ENCODE measurements around the gene PRPSAP1.

The PRPSAP1 gene

DNA sequence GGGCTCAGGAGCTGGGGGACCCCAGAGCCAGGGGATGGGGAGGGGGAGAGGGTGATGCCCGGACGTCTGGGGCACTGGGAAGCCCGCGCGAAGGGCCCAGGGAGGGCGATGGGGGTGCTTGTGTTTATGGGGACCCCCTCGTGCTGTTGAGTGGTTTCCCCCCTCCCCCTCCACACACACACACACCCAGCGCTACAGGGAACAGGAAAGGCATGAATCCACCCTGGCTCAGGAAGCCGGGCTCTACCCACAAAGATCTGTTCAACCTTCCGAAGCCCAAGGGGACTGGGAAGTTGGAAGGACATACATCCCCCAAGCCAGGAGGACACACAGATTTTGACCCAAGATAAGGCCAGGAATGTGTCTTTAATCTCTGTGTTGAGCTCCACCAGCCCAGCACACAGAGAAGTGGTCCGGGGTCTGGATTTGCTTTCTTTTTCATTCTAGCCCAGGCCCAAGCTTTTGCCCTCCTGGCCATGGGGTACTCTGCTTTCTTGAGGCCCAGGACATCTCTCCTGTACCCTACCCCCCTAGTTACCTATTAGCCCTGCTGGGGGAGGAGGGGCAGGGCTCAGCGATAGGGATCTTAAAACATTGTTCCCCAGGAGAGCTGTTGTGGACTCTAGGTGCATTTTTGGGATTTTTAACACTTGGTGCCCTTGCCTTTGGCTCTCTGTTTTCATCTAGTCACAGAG lies 87.3 kb downstream of the PRPSAP1 start:
- no peak for DNase-seq (ENCODE audit: low read depth in 2 of 2)

DNA sequence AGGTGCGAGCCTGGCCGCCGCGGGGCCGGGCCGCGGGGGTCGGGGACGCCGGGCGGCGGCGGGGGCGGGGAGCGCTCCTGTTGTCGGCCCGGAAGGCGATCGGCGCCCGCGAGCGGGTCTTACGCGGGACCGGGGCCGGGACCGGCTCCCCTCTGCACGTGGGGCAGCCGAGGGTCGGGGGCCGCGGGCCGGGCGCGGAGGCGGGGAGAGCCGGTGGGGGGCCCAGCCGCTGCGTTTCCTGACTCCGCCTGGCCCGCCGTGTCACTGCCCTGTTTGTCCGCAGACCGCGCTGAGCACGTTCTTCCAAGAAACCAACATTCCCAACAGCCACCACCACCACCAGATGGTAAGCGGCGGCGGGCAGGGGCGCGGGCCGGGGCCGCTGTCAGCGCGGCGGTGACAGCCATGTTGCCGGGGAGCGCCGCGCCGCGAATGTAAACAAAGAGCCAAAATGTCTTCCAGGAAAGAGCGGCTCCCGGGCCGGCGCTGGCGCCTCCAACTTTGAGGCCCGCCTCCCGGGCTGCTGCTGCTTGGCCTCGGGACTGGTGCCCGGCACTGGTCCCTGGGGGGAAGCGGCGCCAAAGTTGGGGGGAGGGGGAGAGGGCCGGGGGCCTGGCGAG lies 88.0 kb downstream of the PRPSAP1 start:
- no peak for DNase-seq (ENCODE audit: low read depth in 2 of 2)

DNA sequence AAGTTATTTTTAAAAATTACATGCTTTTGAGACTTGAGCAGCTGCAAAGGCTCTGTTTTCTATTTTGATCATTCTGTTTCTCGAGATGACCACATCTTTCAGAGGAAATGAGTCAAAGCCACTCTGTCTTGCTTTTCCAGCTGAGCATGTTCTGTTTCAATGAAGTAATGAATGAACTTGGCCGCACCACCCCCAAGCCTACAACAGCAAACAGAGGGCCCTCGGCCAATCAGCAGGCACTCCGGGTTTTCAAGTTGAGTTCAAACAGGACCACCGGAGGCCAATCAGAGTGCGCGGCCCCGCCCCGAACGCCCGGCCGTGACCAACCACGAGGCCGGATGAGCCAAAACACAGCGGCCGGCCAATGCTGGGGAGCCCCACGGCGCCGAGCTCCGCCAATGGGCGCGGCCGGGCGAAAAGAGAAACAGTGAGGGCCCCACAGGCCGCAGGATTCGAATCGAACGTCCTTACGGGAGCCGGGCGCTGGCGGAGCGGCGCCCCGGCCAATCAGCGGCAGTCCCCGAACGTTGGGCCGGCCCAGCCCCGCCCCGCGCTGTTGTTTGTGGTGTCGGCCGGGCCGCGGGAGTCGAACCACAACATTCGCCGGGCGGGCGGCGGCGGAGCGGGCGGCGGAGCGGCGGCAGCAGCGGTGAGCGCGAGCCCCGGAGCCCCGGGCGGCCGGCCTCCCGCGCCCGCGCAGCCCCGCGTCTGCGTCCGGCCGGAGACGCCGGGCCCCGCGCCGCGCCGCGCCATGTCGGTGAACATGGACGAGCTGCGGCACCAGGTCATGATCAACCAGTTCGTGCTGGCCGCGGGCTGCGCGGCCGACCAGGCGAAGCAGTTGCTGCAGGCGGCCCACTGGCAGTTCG lies 88.7 kb downstream of the PRPSAP1 start, which contains the start of gene UBALD2:
UBALD2 (plus strand) TSS at position 594 of the 869 bp plus-strand sequence; CDS start at position 752, 158 bp downstream.
- DNase-seq (ENCODE audit: low read depth in 2 of 2), result peak; percentile 98

DNA sequence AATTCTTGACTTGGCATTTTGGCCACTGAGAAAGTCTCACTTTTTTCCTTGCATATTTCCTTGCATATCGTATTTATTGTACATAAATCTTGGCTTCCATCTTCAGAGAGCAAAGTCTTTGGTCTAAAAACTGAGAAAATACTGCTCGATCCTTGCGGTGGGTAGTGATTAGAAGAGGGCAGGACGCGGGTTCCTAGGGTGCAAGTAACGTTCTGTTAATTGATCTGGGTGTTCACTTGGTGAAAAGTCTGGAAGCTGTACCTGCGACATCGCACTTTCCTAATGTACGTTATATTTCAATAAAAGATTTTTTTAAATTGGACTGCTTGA lies 89.3 kb downstream of the PRPSAP1 start:
- DNase-seq (ENCODE audit: low read depth in 2 of 2), result no peak

DNA sequence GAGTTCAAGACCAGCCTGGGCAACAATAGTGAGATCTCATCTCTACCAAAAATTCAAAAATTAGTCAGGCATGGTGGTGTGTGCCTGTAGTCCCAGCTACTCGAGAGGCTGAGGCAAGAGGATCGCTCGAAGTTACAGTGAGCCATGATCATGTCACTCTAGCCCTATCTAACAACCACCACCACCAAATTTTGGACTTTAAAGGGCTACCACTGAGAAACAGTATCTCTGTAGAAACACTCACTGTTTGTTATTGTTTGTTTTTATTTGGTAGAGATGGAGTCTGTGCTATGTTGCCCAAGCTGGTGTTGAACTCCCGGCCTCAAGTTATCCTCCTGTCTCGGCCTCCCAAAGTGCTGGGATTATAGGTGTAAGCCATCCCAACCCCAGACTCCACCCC lies 89.8 kb downstream of the PRPSAP1 start:
- DNase-seq (ENCODE audit: low read depth in 2 of 2), result no peak

DNA sequence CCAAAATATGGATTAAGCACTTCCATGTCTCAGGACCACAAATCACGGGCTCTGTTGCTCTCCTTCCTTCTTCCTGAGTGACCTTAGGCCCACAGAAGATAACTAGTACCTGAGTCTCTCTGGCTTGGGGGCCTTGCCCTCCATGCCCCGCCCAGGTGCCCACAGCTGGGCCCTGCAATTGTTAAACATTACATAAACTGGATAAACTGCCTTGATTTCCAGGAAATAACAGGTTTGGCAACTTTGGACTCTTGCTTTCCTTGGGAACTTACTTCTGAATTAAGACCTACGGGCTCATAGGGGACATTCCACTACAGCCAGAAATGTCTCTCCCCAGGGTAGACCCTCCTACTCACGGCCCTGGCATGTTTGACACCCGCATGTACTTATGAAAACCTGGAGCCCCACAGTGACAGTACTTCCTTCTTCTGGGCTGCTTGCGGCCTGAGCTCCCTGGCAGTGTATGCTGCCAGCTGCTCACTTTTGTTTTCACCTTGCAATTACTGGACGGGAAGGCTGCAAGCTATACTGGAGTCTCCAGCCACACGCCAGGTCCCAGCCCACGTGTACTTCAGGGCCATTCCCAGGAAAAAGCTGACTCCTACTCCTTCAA lies 90.9 kb downstream of the PRPSAP1 start:
- no peak for DNase-seq (ENCODE audit: low read depth in 2 of 2)

DNA sequence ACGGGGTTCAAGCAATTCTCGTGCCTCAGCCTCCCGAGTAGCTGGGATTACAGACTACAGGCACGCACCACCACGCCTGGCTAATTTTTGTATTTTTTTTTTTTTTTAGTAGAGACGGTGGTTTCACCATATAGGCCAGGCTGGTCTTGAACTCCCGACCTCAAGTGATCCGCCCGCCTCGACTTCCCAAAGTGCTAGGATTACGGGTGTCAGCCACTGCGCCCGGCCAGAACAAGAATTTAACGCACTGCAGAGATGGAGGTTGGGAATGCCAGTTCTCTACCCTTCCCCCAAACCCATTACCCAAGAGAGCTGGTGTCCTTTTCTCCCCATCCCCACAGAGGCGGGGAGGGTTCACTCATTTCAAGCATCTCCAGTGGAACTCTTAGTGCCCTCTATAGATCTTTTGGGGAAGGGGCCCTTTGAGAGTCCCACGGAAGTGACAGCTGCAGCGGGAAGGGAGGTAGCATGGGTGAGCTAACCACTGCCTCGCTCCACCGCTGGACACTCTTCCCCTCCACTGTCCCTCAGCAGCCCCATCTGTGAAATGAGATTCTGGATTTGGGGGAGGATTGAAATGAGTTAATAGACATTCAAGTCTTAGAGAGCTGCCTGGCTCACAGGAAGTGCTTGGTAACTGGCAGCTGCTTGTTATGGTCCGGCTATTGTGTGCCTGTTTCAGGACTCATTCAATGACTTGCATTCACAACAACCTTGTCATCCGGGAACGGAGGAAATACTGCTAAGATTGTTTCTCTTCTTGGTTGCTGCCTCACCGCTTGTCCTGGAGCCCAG lies 92.1 kb downstream of the PRPSAP1 start:
- no peak for DNase-seq (ENCODE audit: low read depth in 2 of 2)

DNA sequence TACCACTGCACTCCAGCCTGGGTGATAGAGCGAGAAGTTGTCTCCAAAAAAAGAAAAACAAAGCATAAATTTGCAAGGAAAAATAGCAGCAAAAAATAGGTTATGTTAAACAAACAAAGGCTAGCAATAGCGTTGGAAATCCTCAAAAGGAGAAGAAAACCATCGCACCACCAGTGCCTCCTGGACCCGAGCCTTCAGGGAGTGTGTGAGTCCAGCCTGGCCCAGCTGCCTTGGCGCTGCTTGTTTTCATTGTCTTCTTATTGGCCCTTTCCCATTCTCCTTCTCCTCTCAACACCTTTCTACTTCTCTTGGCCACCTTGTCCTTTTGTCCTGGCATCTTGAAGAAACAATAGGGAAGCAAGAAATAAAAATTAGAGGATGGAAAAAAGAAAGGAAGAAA lies 93.0 kb downstream of the PRPSAP1 start:
- DNase-seq (ENCODE audit: low read depth in 2 of 2), result no peak

DNA sequence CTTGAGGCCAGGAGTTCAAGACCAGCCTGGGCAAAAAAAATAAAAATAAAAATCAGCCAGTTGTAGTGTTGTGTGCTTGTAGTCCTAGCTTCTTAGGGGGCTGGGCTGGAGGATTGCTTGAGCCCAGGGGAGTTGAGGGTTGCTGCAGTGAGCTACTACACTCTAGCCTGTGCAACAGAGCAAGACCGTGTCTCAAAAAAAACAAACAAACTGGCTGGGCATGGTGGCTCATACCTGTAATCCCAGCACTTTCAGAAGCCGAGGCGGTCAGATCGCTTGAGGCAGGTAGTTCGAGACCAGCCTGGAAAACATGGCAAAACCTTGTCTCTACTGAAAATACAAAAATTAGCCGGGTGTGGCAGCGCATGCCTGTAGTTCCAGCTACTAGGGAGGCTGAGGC lies 93.5 kb downstream of the PRPSAP1 start:
- no peak for DNase-seq (ENCODE audit: low read depth in 2 of 2)

Data from stimulated activated CD8-positive, alpha-beta memory T cell treated with anti-CD3 and anti-CD28 coated beads, Interleukin-15, amount 100 ng/mL, for 4 hours (primary cell).